Trophoblast cell (in vitro differentiated cells and primary cell): ENCODE measurements around the gene SLC47A2.

Source experiments
- DNase-seq, 2 donors: peaks; one replicate each; pipeline ENCODE4 v3.0.0-alpha.2; 2016
- H2AFZ ChIP-seq: 2 replicates; pipeline ENCODE4 v1.6.1; 2013; ENCODE audit warnings: low read length, moderate library complexity, mild to moderate bottlenecking; ENCODE audit not compliant: insufficient read depth, poor library complexity
- H2AK5ac ChIP-seq: 2 replicates; pipeline ENCODE4 v1.6.1; 2013; ENCODE audit warnings: mild to moderate bottlenecking, low read length
- H2BK120ac ChIP-seq: 2 replicates; pipeline ENCODE4 v1.6.1; 2013; ENCODE audit warnings: low read length, mild to moderate bottlenecking, moderate library complexity; ENCODE audit not compliant: insufficient read depth, poor library complexity
- H2BK12ac ChIP-seq: 2 replicates; pipeline ENCODE4 v1.6.1; 2013; ENCODE audit warnings: mild to moderate bottlenecking, low read length, moderate library complexity
- H2BK5ac ChIP-seq: 2 replicates; pipeline ENCODE4 v1.6.1; 2013; ENCODE audit warnings: low read length, low read depth, moderate library complexity, mild to moderate bottlenecking; ENCODE audit not compliant: poor library complexity
- H3K14ac ChIP-seq: 2 replicates; pipeline ENCODE4 v1.6.1; 2013; ENCODE audit warnings: mild to moderate bottlenecking, low read length
- H3K18ac ChIP-seq: 2 replicates; pipeline ENCODE4 v1.6.1; 2013; ENCODE audit warnings: mild to moderate bottlenecking, low read length
- H3K23ac ChIP-seq: 2 replicates; pipeline ENCODE4 v1.6.1; 2013; ENCODE audit warnings: low read length
- H3K27ac ChIP-seq: 2 replicates; pipeline ENCODE4 v1.5.1; 2013; ENCODE audit warnings: low read depth, mild to moderate bottlenecking, inconsistent platforms, low read length, moderate library complexity
- H3K27me3 ChIP-seq: 2 replicates; pipeline ENCODE4 v1.6.1; 2013; ENCODE audit warnings: inconsistent platforms, mild to moderate bottlenecking, low read length, moderate library complexity; ENCODE audit not compliant: insufficient read depth
- H3K36me3 ChIP-seq, 2 experiments: 1 replicate in 1 of 2; 2 replicates in 1 of 2; pipeline ENCODE4 v1.6.1; 2013; ENCODE audit warnings: low read length in 2 of 2, mild to moderate bottlenecking in 2 of 2, moderate library complexity in 1 of 2; ENCODE audit not compliant: insufficient read depth in 2 of 2, control insufficient read depth in 1 of 2
- H3K4ac ChIP-seq: 2 replicates; pipeline ENCODE4 v1.6.1; 2013; ENCODE audit warnings: low read depth, mild to moderate bottlenecking, low read length, moderate library complexity
- H3K4me1 ChIP-seq, 2 experiments: 1 replicate in 1 of 2; 2 replicates in 1 of 2; pipeline ENCODE4 v1.6.1; 2013; ENCODE audit warnings: low read length in 2 of 2, mild to moderate bottlenecking in 2 of 2, moderate library complexity in 1 of 2; ENCODE audit not compliant: insufficient read depth in 2 of 2, control insufficient read depth in 1 of 2
- H3K4me2 ChIP-seq: 2 replicates; pipeline ENCODE4 v1.6.1; 2013; ENCODE audit warnings: inconsistent platforms, mild to moderate bottlenecking, low read length, moderate library complexity
- H3K4me3 ChIP-seq: 2 replicates; pipeline ENCODE4 v1.5.1; 2013; ENCODE audit warnings: mild to moderate bottlenecking, low read depth, low read length, inconsistent platforms
- H3K79me1 ChIP-seq: one replicate; pipeline ENCODE4 v1.6.1; 2013; ENCODE audit warnings: low read length
- H3K79me2 ChIP-seq: 2 replicates; pipeline ENCODE4 v1.6.1; 2013; ENCODE audit warnings: low read length, mild to moderate bottlenecking; ENCODE audit not compliant: control insufficient read depth, insufficient read depth, poor library complexity
- H3K9ac ChIP-seq: 2 replicates; pipeline ENCODE4 v1.6.1; 2013; ENCODE audit warnings: mild to moderate bottlenecking, low read length
- H3K9me3 ChIP-seq: 2 replicates; pipeline ENCODE4 v1.6.1; 2013; ENCODE audit warnings: low read depth, mild to moderate bottlenecking, control low read depth, inconsistent platforms, low read length; ENCODE audit not compliant: insufficient read depth
- H4K12ac ChIP-seq: 2 replicates; pipeline ENCODE4 v1.6.1; 2013; ENCODE audit warnings: low read depth, mild to moderate bottlenecking, low read length, moderate library complexity
- H4K8ac ChIP-seq: 2 replicates; pipeline ENCODE4 v1.6.1; 2013; ENCODE audit warnings: low read depth, mild to moderate bottlenecking, low read length, moderate library complexity
- H4K91ac ChIP-seq: one replicate; pipeline ENCODE4 v1.6.1; 2013; ENCODE audit warnings: low read depth, mild to moderate bottlenecking, low read length, moderate library complexity
- WGBS: extraction: QIAGEN DNeasy Blood & Tissue Kit; methylation state at CpG from one replicate; pipeline ENCODE4 v1.1.7; 2013; ENCODE audit warnings: missing lambda C conversion rate; ENCODE audit not compliant: insufficient read length, insufficient coverage; ENCODE audit errors: extremely low coverage; 5-methylcytosine and 5-hydroxymethylcytosine counted together

Gene SLC47A2

DNA sequence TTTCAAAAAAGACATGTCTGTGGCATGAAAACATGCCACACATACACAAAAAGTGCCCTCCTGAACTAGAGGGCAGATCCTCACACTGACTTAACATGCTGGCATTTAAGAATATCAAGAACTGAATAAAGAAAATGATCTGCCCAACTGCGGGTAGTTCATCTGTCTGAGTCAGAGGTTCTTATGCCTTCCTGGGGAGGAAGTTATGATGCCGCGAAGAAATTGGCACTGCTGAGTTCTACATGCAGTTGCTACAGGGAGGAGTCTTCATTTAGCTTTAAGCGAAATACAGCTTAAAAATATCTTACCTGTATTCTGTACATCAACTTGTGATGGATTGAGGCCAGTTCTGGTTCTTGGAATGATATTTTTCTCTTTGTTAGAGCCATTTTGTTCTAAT lies 61.5 kb downstream of the SLC47A2 start:
- H2BK5ac ChIP-seq, result no peak overlapping the region
- H2BK120ac ChIP-seq, result no peak overlapping the region
- no peak overlapping the region for H2AK5ac ChIP-seq
- H2BK12ac ChIP-seq, result no peak overlapping the region
- H3K4me2 ChIP-seq, result no peak overlapping the region
- H3K79me2 ChIP-seq, result no peaks in the 10 kb centered on the region
- no peak overlapping the region for H3K9ac ChIP-seq
- H3K79me1 ChIP-seq, result no peaks in the 10 kb centered on the region
- no peak overlapping the region for H4K91ac ChIP-seq
- DNase-seq, result no peak
- no peak overlapping the region for H3K23ac ChIP-seq
- H3K9me3 ChIP-seq, result peaks cover 7% of the 10 kb centered on the region
- H3K27me3 ChIP-seq, result no peaks in the 10 kb centered on the region
- H3K4me1 ChIP-seq, result no peaks in the 10 kb centered on the region
- no peaks in the 10 kb centered on the region for H3K36me3 ChIP-seq
- H3K18ac ChIP-seq, result no peak overlapping the region
- no peak overlapping the region for H3K14ac ChIP-seq
- no peak overlapping the region for H3K4me3 ChIP-seq
- no peak overlapping the region for H4K8ac ChIP-seq
- H4K12ac ChIP-seq, result no peak overlapping the region
- H3K27ac ChIP-seq, result no peak overlapping the region
- H2AFZ ChIP-seq, result no peak overlapping the region
- no CpG with 5 or more reads among the region's 4 CpGs for WGBS
- H3K4ac ChIP-seq, result no peak overlapping the region

DNA sequence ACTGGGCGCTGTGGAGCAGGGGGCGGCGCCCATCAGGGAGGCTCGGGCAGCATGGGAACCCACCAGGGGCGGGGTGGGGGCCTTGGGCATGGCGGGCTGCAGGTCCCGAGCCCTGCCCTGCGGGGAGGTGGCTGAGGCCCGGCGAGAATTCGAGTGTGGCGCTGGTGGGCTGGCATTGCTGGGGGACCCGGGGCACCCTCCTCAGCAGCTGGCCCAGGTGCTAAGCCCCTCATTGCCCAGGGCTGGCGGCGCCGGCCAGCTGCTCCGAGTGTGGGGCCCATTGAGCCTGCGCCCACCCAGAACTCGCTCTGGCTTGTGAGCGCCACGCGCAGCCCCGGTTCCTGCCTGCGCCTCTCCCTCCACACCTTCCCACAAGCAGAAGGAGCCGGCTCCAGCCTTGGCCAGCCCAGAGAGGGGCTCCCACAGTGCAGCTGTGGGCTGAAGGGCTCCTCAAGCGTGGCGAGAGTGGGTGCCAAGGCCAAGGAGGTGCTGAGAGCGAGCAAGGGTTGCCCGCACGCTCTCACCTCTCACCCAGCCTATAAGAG lies 62.0 kb downstream of the SLC47A2 start:
- no peak overlapping the region for H3K14ac ChIP-seq
- DNase-seq, result no peak
- no peak overlapping the region for H3K4ac ChIP-seq
- H3K36me3 ChIP-seq, result no peaks in the 10 kb centered on the region
- H3K4me1 ChIP-seq, result no peaks in the 10 kb centered on the region
- no peak overlapping the region for H3K18ac ChIP-seq
- H3K79me2 ChIP-seq, result no peaks in the 10 kb centered on the region
- H4K91ac ChIP-seq, result no peak overlapping the region
- H3K4me3 ChIP-seq, result no peak overlapping the region
- no peak overlapping the region for H2AFZ ChIP-seq
- peaks cover 7% of the 10 kb centered on the region for H3K9me3 ChIP-seq
- no peak overlapping the region for H4K8ac ChIP-seq
- no peak overlapping the region for H2AK5ac ChIP-seq
- no CpG with 5 or more reads among the region's 30 CpGs for WGBS
- H4K12ac ChIP-seq, result no peak overlapping the region
- no peaks in the 10 kb centered on the region for H3K27me3 ChIP-seq
- H2BK12ac ChIP-seq, result no peak overlapping the region
- H3K23ac ChIP-seq, result no peak overlapping the region
- no peak overlapping the region for H3K9ac ChIP-seq
- H3K4me2 ChIP-seq, result no peak overlapping the region
- H2BK120ac ChIP-seq, result no peak overlapping the region
- H2BK5ac ChIP-seq, result no peak overlapping the region
- no peaks in the 10 kb centered on the region for H3K79me1 ChIP-seq
- no peak overlapping the region for H3K27ac ChIP-seq

DNA sequence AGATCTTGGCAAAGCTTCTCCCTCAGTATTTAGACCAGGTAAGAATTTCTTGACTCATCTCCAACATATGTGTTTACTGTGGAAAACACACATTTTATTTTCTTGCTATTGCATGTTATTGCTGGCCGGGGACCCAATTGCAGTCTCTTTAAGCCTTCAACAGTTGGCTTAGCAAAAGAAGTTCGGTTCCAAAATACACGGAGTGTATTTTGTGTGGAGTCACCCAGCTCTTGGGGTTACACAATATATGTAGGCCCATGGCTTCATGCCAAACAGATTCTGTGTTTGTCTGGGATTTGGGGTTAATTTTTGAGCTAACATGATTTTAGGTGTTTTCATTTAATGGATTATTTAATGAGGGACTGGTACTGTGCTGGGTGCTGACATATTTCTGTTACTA lies 63.8 kb downstream of the SLC47A2 start:
- DNase-seq, result no peak
- H3K79me2 ChIP-seq, result no peaks in the 10 kb centered on the region
- H2BK5ac ChIP-seq, result no peak overlapping the region
- no peak overlapping the region for H4K91ac ChIP-seq
- no peak overlapping the region for H3K4me3 ChIP-seq
- no peak overlapping the region for H3K27ac ChIP-seq
- no peak overlapping the region for H2BK120ac ChIP-seq
- no peak overlapping the region for H3K14ac ChIP-seq
- H4K8ac ChIP-seq, result no peak overlapping the region
- no peak overlapping the region for H2BK12ac ChIP-seq
- H3K9me3 ChIP-seq, result peaks cover 7% of the 10 kb centered on the region
- H3K18ac ChIP-seq, result no peak overlapping the region
- peaks cover 6% of the 10 kb centered on the region for H3K79me1 ChIP-seq
- H3K23ac ChIP-seq, result no peak overlapping the region
- no peak overlapping the region for H4K12ac ChIP-seq
- peaks cover 0 to 4% of the 10 kb centered on the region in 2 experiments for H3K4me1 ChIP-seq
- no peak overlapping the region for H2AK5ac ChIP-seq
- no peak overlapping the region for H3K4ac ChIP-seq
- H3K9ac ChIP-seq, result no peak overlapping the region
- WGBS, result no CpG with 5 or more reads among the region's 3 CpGs
- H3K4me2 ChIP-seq, result no peak overlapping the region
- no peaks in the 10 kb centered on the region for H3K27me3 ChIP-seq
- no peak overlapping the region for H2AFZ ChIP-seq
- no peaks in the 10 kb centered on the region for H3K36me3 ChIP-seq

DNA sequence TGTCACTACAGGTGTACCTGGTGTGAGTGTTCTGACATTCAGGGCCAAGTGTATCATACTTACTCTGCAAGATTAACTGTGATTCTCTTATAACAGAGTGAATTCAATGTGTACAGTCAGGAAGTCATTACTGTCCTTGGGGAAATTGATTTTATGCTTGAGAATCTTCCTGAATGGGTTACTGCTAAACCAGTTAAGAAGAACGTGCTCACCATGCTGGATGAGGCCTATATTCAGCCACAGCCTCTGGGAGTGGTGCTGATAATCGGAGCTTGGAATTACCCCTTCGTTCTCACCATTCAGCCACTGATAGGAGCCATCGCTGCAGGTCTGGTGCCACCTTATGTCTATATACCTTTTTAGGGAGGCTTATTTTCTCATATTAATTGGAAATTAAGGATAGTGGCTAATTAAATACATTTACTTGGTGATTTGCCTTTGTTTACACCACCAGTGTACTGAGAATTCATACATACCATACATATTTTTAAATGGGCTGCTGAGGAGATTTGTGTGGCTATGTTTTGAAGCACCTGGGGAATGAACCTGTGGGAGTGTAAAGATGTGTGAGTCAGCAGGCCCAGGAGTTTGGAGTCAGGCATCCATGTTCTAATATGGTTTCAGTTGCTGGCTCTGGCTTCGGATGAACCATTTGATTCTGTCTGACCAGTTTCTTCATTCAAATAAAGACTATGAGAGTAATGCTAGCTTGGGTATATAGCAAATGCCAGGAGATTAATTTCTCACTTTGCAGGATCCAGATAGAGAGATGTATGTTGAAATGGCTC lies 64.7 kb downstream of the SLC47A2 start:
- H2BK120ac ChIP-seq, result no peak overlapping the region
- H3K9me3 ChIP-seq, result peaks cover 7% of the 10 kb centered on the region
- H2AK5ac ChIP-seq, result no peak overlapping the region
- H4K8ac ChIP-seq, result no peak overlapping the region
- H3K4me2 ChIP-seq, result no peak overlapping the region
- no peaks in the 10 kb centered on the region for H3K79me2 ChIP-seq
- H3K14ac ChIP-seq, result no peak overlapping the region
- H3K36me3 ChIP-seq, result no peaks in the 10 kb centered on the region
- H3K4me3 ChIP-seq, result no peak overlapping the region
- no peaks in the 10 kb centered on the region for H3K27me3 ChIP-seq
- peaks cover 0 to 4% of the 10 kb centered on the region in 2 experiments for H3K4me1 ChIP-seq
- no peak overlapping the region for H2BK5ac ChIP-seq
- H3K9ac ChIP-seq, result no peak overlapping the region
- no peak overlapping the region for H4K12ac ChIP-seq
- WGBS, result no CpG with 5 or more reads among the region's 5 CpGs
- no peak overlapping the region for H4K91ac ChIP-seq
- H3K79me1 ChIP-seq, result peaks cover 6% of the 10 kb centered on the region
- no peak overlapping the region for H3K18ac ChIP-seq
- no peak overlapping the region for H3K27ac ChIP-seq
- no peak for DNase-seq
- H3K23ac ChIP-seq, result no peak overlapping the region
- H2BK12ac ChIP-seq, result no peak overlapping the region
- H3K4ac ChIP-seq, result no peak overlapping the region
- H2AFZ ChIP-seq, result no peak overlapping the region
